ENCODE measurements around the gene MAX.
"Not testable (repeated sequence)": the region's sequence is repeated elsewhere in the genome, so short reads cannot be mapped to it uniquely, and the experiment has no call there.

Gene MAX

GRCh38 chr14:65043893-65044595, 58.3 kb downstream of the MAX start:
- ATAC-seq (ENCODE audit: low read depth) (no peak), DNase-seq (ENCODE audit: low spot score in 2 of 2) (no peak)
- no peaks in the 10 kb centered on the region for H3K27me3 Mint-ChIP-seq
- peaks cover 18% of the 10 kb centered on the region for H3K36me3 Mint-ChIP-seq
- H3K4me3 Mint-ChIP-seq = no peak overlapping the region
- peaks cover 13% of the 10 kb centered on the region for H3K4me1 Mint-ChIP-seq
- H3K27ac Mint-ChIP-seq = no peak overlapping the region
- no peaks in the 10 kb centered on the region for H3K9me3 Mint-ChIP-seq

GRCh38 chr14:65042731-65043372, 59.5 kb downstream of the MAX start:
- peak; percentile 92 for ATAC-seq (ENCODE audit: low read depth)
- Mint-ChIP-seq H3K36me3 (peaks cover 21% of the 10 kb centered on the region), H3K9me3 (no peaks in the 10 kb centered on the region), H3K4me3 (no peak overlapping the region), H3K27me3 (no peaks in the 10 kb centered on the region), H3K4me1 (peaks cover 13% of the 10 kb centered on the region), H3K27ac (peak overlapping the region; percentile 50)
- peak in 1 of 2 donors; percentile 6 for DNase-seq (ENCODE audit: low spot score in 2 of 2)

DNA sequence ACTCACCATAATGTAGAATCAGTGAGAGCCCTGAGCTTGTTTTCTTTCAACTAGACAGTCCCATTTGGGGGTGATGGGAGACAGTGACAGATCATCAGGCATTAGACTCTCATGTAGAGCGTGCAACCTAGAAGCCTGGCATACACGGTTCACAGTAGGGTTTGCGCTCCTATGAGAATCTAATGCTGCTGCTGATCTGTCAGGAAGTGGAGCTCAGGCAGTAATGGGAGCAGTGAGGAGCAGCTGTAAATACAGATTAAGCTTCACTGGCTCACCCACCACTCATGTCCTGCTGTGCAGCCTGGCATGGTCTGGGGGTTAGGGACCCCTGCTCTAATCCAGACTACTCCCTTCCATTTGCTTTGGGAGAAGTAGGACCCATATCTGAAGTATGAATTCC, 60.0 kb downstream of the MAX start:
- Mint-ChIP-seq H3K27ac (peak overlapping the region; percentile 50), H3K9me3 (no peaks in the 10 kb centered on the region), H3K4me3 (no peak overlapping the region), H3K4me1 (peaks cover 10% of the 10 kb centered on the region), H3K27me3 (no peaks in the 10 kb centered on the region), H3K36me3 (peaks cover 18% of the 10 kb centered on the region)
- no peak for ATAC-seq (ENCODE audit: low read depth)
- DNase-seq (ENCODE audit: low spot score in 2 of 2) = no peak

DNA sequence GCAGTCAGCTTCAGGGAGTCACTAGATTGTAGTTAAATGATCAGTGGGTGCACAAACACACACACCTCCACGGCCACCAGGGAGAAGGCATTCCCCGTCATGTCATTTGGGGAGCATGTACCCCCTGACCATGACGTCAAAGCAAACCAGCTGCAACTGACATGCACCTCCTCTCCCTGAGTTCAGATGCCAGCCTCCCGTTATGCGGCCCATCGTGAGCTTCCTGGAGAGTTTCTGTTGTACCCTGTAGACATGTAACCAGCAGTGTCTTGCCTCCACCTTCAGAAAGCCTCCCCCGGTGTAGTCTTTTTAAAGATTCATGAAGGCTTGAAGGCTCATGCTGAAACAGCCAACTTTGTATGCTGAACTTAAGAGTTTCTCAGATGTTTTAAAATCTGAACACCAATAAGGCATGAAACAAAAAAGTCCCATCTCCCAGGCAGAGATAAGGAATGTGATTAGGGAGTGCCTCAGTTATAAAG, 60.8 kb downstream of the MAX start:
- H3K4me1 Mint-ChIP-seq = peaks cover 9% of the 10 kb centered on the region
- H3K4me3 Mint-ChIP-seq = no peak overlapping the region
- H3K27ac Mint-ChIP-seq = peak overlapping the region; percentile 53
- H3K27me3 Mint-ChIP-seq = no peaks in the 10 kb centered on the region
- DNase-seq (ENCODE audit: low spot score in 2 of 2) = no peak
- ATAC-seq (ENCODE audit: low read depth) = no peak
- no peaks in the 10 kb centered on the region for H3K9me3 Mint-ChIP-seq
- peaks cover 15% of the 10 kb centered on the region for H3K36me3 Mint-ChIP-seq

DNA sequence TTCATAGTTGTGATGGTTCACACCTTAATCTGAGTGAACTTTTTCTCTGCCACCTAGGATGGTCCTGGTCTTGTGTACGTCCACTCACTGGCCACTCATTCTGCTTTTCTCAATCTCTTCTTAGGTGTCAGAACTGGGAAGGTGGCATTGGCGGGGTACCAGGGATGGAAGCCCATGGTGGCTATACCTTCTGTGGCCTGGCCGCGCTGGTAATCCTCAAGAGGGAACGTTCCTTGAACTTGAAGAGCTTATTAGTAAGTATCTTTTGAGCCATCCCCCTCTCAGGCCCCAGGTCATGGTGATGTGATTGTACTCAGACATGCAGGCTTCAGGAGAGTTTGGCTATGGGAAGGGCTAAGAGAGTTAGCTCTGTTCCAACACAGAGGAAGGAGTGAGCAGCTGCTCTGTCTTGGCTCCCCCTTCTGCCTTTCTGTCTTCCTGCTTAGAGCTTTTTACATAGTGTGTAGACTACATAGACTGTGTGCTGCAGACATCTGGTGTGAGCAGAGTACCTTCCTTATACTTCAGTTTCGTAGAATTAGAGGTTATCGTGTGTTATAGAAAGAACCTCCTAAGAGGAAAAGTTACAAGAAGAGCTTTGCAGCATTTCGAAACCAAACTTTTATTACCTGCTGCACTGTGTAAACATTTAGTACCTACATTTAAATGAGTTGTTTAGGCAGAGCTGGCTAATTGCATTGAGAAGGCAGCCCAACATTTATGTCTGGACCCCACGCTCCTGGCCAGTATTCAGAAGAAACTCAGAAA, 61.5 kb downstream of the MAX start:
- ATAC-seq (ENCODE audit: low read depth) (no peak), DNase-seq (ENCODE audit: low spot score in 2 of 2) (no peak)
- peaks cover 9% of the 10 kb centered on the region for H3K4me1 Mint-ChIP-seq
- H3K27ac Mint-ChIP-seq = peak overlapping the region; percentile 25
- H3K4me3 Mint-ChIP-seq = no peak overlapping the region
- peaks cover 13% of the 10 kb centered on the region for H3K36me3 Mint-ChIP-seq
- H3K9me3 Mint-ChIP-seq = no peaks in the 10 kb centered on the region
- no peaks in the 10 kb centered on the region for H3K27me3 Mint-ChIP-seq

GRCh38 chr14:65038966-65039365, 63.4 kb downstream of the MAX start:
- Mint-ChIP-seq H3K27ac (no peak overlapping the region), H3K4me3 (no peak overlapping the region), H3K36me3 (peaks cover 13% of the 10 kb centered on the region), H3K27me3 (no peaks in the 10 kb centered on the region), H3K9me3 (no peaks in the 10 kb centered on the region), H3K4me1 (peaks cover 9% of the 10 kb centered on the region)
- DNase-seq (ENCODE audit: low spot score in 2 of 2) = no peak
- no peak for ATAC-seq (ENCODE audit: low read depth)

GRCh38 chr14:65035049-65035448, 67.3 kb downstream of the MAX start:
- H3K4me1 Mint-ChIP-seq = no peaks in the 10 kb centered on the region
- no peak overlapping the region for H3K4me3 Mint-ChIP-seq
- no peaks in the 10 kb centered on the region for H3K9me3 Mint-ChIP-seq
- DNase-seq (ENCODE audit: low spot score in 2 of 2) = no peak
- no peaks in the 10 kb centered on the region for H3K27me3 Mint-ChIP-seq
- no peak for ATAC-seq (ENCODE audit: low read depth)
- peaks cover 21% of the 10 kb centered on the region for H3K36me3 Mint-ChIP-seq
- no peak overlapping the region for H3K27ac Mint-ChIP-seq

GRCh38 chr14:65034021-65034420, 68.3 kb downstream of the MAX start:
- no peaks in the 10 kb centered on the region for H3K9me3 Mint-ChIP-seq
- no peak for DNase-seq (ENCODE audit: low spot score in 2 of 2)
- H3K36me3 Mint-ChIP-seq = peaks cover 27% of the 10 kb centered on the region
- H3K4me1 Mint-ChIP-seq = no peaks in the 10 kb centered on the region
- H3K27ac Mint-ChIP-seq = no peak overlapping the region
- H3K4me3 Mint-ChIP-seq = no peak overlapping the region
- ATAC-seq (ENCODE audit: low read depth) = no peak
- no peaks in the 10 kb centered on the region for H3K27me3 Mint-ChIP-seq

- H3K4me3 Mint-ChIP-seq = no peak overlapping the region
- H3K27me3 Mint-ChIP-seq = no peaks in the 10 kb centered on the region
- no peaks in the 10 kb centered on the region for H3K9me3 Mint-ChIP-seq
- no peak overlapping the region for H3K27ac Mint-ChIP-seq
- DNase-seq (ENCODE audit: low spot score in 2 of 2) (no peak), ATAC-seq (ENCODE audit: low read depth) (no peak)
- no peaks in the 10 kb centered on the region for H3K4me1 Mint-ChIP-seq
- H3K36me3 Mint-ChIP-seq = peaks cover 23% of the 10 kb centered on the region
Measured at GRCh38 chr14:65033181-65033580, 69.1 kb downstream of the MAX start.

DNA sequence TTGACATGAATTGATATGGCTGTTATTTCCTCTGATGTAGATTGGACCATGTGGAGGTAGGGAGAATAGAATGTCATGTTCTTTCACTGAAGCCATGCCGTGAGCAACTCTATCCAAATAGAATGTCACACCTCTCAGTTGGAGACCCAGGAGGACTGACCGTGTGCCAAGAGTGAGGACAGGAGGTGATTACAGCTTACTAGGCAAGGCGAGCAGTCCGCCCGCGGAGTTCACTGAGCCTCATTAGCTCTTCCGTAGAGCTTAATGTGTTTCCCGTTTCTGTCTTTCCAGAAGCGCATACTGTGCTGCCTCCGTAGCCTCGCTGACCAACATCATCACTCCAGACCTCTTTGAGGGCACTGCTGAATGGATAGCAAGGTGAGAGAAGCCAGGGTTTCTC, 70.0 kb downstream of the MAX start:
- no peak overlapping the region for H3K4me3 Mint-ChIP-seq
- H3K36me3 Mint-ChIP-seq = peaks cover 27% of the 10 kb centered on the region
- no peaks in the 10 kb centered on the region for H3K27me3 Mint-ChIP-seq
- DNase-seq (ENCODE audit: low spot score in 2 of 2) (no peak), ATAC-seq (ENCODE audit: low read depth) (no peak)
- no peaks in the 10 kb centered on the region for H3K9me3 Mint-ChIP-seq
- H3K4me1 Mint-ChIP-seq = no peaks in the 10 kb centered on the region
- no peak overlapping the region for H3K27ac Mint-ChIP-seq

DNA sequence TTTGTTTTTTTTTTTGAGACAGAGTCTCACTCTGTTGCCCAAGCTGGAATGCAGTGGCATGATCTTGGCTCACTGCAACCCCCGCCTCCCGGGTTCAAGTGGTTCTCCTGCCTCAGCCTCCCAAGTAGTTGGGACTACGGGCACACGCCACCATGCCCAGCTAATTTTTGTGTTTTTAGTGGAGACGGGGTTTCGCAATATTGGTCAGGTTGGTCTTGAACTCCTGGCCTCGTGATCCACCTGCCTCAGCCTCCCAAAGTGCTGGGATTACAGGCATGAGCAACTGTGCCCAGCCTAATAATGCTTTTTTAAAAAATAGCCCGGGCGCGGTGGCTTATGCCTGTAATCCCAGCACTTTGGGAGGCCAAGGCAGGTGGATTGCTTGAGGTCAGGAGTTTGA, 71.0 kb downstream of the MAX start:
- H3K27ac Mint-ChIP-seq; H3K4me1 Mint-ChIP-seq; ATAC-seq (ENCODE audit: low read depth); H3K27me3 Mint-ChIP-seq; H3K9me3 Mint-ChIP-seq; H3K4me3 Mint-ChIP-seq; DNase-seq (ENCODE audit: low spot score in 2 of 2): not testable (repeated sequence)
- peaks cover 36% of the 10 kb centered on the region for H3K36me3 Mint-ChIP-seq

- Mint-ChIP-seq H3K27ac (no peak overlapping the region), H3K4me1 (no peaks in the 10 kb centered on the region), H3K4me3 (no peak overlapping the region), H3K9me3 (no peaks in the 10 kb centered on the region), H3K36me3 (peaks cover 36% of the 10 kb centered on the region), H3K27me3 (no peaks in the 10 kb centered on the region)
- DNase-seq (ENCODE audit: low spot score in 2 of 2) (no peak), ATAC-seq (ENCODE audit: low read depth) (no peak)
Measured at GRCh38 chr14:65028937-65029336, 73.4 kb downstream of the MAX start.

DNA sequence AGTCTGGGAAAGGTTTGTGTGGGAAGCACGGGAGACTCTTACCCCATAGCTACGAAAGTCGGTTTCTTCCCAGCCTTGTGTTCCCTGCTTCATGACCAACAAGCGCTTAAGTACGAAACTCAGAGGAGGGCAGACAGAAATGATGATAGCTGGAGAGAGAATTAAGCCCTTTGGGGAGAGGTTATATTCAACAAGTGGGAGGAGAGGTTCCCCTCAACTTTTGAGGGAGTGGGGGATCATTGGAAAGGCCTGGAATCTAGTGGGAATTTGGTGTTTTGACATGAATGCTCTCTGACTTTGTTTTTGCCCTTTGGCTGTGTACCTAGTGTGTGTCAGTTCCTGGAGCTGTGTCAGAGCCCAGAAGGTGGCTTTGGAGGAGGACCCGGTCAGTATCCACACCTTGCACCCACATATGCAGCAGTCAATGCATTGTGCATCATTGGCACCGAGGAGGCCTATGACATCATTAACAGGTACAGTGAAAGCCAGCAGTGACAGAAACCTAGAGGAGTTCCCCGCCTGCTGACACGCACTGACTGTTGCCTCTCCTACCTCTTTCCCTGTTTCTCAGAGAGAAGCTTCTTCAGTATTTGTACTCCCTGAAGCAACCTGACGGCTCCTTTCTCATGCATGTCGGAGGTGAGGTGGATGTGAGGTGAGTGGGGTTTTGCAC, 75.1 kb downstream of the MAX start:
- H3K27me3 Mint-ChIP-seq = no peaks in the 10 kb centered on the region
- ATAC-seq (ENCODE audit: low read depth) (no peak), DNase-seq (ENCODE audit: low spot score in 2 of 2) (no peak)
- H3K27ac Mint-ChIP-seq = no peak overlapping the region
- H3K4me1 Mint-ChIP-seq = no peaks in the 10 kb centered on the region
- peaks cover 28% of the 10 kb centered on the region for H3K36me3 Mint-ChIP-seq
- H3K4me3 Mint-ChIP-seq = no peak overlapping the region
- H3K9me3 Mint-ChIP-seq = no peaks in the 10 kb centered on the region

DNA sequence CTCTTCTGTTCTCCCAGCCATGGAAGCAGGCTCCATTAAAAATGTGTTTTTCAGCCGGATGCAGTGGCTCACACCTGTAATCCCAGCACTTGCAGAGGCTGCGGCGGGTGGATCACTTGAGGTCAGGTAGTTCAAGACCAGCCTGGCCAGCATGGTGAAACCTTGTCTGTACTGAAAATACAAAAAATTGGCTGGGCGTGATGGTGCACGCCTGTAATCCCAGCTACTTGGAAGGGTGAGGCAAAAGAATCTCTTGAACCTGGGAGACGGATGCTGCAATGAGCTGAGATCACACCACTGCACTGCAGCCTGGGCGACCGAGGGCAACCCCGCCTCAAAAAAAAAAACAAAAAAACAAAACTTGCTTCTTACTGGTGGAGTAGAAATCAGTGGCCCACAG, 75.8 kb downstream of the MAX start:
- no peak overlapping the region for H3K4me3 Mint-ChIP-seq
- H3K27ac Mint-ChIP-seq = no peak overlapping the region
- H3K4me1 Mint-ChIP-seq = no peaks in the 10 kb centered on the region
- DNase-seq (ENCODE audit: low spot score in 2 of 2) (no peak), ATAC-seq (ENCODE audit: low read depth) (no peak)
- H3K27me3 Mint-ChIP-seq = no peaks in the 10 kb centered on the region
- peaks cover 23% of the 10 kb centered on the region for H3K36me3 Mint-ChIP-seq
- H3K9me3 Mint-ChIP-seq = no peaks in the 10 kb centered on the region

Data from memory B cell (primary cell).